HG03097 (cell line): Measurements from ENCODE around the gene ULBP2.

ENCODE experiments used
- ATAC-seq: cut with Tn5 transposase; IDR thresholded peaks from one replicate; pipeline ENCODE4 v1.9.1; 2021; ENCODE audit not compliant: unreplicated experiment, low FRiP score

ULBP2 gene

DNA sequence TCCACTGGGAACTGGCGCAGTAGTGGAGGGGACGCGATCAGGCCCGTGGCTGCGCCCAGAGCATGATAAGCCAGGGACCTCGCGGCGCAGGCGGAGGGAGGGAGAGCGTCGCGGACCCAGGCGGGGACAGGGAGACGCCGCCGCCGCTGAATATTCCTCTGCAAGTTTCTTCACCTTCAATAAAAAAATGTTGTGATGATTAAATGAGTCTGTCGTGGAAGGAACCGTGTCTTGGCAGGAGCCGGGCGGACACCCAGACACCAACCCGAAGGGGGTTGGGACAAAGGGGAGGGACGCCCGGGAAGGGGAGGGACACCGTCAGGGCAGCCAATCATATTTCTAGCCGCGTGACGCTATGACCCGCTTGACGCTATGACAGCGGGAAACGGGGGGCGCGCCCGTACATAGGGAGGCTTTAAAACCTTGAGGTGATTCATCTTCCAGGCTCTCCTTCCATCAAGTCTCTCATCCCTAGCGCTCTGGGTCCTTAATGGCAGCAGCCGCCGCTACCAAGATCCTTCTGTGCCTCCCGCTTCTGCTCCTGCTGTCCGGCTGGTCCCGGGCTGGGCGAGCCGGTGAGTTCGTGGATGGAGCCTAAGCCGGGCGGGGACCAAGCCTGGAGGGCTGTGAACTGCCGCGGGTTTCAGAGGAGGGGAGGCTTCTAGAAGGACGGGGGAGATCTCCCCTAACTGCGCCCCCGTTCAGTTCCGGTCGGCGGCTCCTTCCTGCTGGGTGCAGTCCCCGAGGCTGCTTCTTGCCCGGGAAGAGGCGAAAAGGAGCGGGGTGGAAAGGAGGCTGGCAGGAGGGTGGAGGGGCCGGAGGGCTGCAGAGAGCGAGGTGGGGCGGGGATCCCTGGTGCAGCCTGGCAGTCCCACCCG, at the start of gene ULBP2:
Gene ULBP2 (plus strand): TSS at position 432 of the 878 bp plus-strand sequence. CDS start 59 bp downstream, at position 491.
- ATAC-seq: no peak

DNA sequence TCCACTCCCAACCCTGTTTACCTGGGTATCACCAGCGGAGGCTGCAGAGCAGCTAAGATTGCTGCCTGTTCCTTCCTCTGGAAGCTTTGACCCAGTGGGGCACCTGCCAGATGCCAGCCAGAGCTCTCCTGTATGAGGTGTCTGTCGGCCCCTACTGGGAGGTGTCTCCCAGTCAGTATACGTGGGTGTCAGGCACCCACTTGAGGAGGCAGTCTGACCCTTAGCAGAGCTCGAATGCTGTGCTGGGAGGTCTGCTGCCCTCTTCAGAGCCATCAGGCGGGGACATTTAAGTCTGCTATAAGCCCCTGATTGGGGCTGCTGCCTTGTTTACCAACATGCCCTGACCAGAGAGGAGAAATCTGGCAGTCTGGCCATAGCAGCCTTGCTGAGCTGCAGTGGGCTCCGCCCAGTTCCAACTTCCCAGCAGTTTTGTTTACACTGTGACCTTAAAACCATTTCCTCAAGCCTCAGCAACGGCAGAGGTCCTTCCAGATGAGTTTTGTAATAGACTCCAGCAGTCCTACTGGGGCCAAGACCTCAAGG, 46.7 kb upstream of the ULBP2 start:
- ATAC-seq: no peak

- no peak for ATAC-seq
Observed at GRCh38 chr6:149895833-149896271, 46.0 kb upstream of the ULBP2 start.

DNA sequence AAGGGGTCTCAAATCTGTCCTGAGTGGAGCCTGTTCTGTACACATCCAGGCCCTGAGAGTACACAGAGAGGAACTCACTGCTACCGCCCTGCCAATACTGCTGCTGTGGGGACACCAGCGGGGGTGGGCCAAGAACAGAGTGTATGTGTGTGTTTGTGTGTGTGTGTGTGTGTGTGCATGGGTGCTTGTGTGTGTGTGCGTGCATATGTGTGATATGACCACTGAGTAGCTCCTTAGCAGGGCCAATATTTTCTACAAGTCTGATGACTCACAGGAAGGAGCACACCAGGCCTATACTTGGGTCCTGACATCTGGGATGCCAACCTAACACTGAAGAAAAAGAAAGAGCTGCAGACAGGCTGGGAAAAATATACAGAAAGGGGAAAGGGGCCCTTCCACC, 45.3 kb upstream of the ULBP2 start:
- ATAC-seq: no peak

DNA sequence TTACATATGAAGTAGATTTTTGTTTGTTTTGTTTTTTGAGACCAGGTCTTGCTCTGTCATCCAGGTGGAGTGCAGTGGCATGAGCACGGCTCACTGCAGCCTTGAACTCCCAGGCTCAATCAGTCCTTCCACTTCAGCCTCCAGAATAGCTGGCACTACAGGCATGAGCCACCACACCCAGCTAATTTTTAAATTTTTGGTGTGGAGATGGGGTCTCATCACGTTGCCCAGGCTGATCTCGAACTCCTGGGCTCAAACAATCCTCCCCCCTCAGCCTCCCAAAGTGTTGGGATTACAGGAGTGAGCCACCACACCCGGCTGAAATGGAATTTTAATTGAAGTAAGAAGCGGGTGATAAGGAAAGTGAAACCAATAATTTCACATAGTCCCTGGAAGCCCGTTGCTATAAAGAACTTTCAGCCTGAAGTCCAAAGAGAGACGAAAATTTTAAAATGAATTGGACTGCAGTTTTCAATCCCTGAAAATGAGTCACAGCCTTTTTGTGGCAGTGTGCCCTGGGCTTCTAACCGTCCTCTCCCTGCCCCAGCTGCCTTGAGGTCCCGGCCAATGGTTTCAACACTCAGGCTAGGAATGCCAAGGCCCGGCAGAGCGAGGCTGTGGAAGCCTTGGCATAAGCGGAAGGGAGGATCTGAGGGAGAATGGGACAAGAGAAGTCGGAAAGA, 44.7 kb upstream of the ULBP2 start:
- ATAC-seq: no peak

DNA sequence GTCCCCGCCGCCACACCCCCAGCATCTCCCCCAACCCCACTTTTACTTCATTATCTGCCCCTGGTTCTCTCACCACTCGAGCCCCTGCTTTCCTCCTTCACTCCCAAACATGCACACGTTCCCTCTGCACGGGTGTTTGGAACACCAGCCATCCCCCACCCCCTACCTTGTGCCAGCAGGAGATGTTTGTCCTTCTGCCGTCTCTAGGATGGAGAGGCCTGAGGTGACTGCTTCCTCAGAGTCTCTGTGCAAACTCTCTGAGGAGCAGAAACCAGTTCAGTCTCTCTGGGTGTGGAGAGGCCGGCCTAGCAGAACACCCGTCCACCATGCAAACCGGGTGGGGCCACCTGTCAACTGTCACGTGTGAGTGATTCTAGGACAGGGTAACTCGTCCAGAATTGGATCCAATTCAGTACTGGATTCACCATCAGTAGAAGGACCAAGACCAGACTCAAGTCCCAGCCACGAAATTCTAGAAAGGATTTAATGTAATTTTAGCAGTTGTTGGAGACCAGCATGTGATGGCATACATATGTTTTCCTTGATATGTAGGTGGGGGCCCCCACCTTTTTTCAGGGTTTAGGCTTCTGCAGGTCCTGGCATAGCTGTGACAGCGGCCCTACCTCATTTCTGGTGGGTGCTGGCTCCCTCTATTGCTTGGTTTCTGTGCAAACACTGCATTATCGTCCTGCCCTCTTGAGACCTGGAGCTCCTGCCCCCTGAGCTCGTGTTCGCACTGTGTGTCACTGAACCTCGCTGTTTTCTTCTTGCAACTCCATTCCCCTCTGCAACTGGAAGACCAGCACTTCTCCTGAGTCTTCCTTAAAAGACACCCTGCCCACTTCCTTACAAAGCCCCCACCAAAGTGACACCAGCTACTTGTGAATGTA, 43.7 kb upstream of the ULBP2 start, which contains the start of gene RAET1E:
Gene RAET1E (minus strand): TSS at position 259 of the 890 bp plus-strand sequence. CDS start 7,212 bp downstream, outside the sequence.
- ATAC-seq: no peak

DNA sequence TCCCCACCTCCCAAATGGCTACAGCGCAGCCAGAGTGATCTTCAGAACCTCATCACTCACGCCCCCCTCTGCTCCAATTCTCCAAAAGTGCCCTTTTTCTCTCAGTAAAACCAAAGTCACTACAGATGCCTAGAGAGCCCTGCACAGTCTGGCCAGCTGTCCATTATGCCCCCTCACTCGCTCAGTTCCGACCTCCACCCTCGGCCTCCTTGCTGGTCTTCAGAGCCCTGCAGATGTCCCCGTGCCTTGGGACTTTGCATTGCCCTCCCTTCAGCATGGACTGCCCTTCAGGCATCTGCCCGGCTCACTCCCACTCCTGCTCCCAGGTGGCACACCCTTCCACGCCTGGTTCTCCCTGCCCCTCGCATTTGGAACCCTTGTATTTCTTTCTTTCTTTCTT, 42.8 kb upstream of the ULBP2 start:
- no peak for ATAC-seq

- no peak for ATAC-seq
Observed at GRCh38 chr6:149899486-149899885, 42.3 kb upstream of the ULBP2 start.

DNA sequence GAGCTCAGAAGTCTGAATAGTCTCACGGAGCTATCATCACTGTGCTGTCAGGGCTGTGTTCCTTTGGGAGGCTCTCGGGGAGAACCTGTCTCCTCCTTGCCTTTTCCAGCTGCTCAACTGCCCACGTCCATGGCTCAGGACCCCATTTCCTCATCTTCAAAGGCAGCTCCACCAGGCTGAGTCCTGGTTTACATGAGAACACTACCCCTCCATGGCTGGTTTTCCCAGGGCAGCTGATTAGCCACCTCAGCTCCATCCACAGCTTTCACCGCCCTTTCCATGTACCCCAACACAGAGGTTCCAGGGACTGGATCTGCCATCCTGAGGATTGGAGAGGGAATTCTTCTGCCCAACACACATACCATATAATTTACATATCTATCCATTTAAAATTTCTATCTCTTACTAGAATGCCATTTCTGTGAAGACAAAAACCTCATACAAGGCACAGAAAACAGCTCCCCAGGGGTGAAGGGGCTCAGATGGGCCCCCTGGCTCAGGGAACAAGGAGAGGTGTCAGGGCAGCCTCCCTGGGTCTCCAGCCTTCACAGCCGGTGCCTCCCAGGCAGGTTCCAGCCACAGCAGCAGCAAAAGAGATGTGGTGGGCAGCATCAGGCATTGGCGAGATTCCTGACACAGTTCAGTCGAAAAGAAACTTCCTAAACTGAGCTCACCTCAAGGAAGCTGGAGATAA, 41.7 kb upstream of the ULBP2 start:
- no peak for ATAC-seq

DNA sequence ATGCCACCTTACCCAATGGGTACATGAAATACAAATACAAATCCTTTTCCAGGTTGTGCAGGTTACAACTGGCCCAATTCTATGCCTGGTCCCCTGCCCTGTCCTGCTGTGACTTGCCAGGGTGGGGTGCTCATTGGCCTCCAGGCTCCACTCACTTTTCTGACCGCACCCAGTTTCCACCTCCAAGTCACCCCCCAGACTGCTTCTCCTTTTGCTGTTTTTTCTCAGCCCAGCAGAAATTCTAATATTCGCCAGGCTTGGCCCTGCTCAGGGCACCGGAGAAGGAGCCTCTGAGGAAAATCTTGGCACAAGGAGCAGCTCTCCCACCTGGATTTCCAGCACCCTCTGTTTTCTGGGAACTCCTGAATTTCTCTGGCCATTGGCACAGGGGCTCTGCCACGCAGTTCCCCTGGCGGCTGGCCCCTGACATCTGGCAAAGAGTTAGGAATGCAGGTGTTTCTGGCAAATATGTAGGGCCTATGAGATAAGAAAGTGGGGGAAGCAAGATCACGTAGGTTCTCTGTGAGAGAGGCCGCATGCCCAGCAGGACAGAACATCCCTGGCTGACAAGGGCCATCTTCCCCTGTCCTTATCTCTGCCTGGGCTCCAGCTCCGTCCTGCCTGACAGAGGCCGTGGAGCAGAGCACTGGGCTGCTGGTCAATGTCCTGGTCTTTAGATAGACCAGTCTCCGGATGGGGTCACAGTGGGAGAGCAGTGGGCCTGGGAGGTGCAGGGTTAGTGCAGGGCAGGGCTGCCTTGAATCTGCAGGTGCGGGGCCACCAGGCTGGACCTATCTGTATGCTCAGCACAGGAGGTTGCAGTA, 41.0 kb upstream of the ULBP2 start:
- no peak for ATAC-seq

- no peak for ATAC-seq
Observed at GRCh38 chr6:149901444-149902140, 40.2 kb upstream of the ULBP2 start.

DNA sequence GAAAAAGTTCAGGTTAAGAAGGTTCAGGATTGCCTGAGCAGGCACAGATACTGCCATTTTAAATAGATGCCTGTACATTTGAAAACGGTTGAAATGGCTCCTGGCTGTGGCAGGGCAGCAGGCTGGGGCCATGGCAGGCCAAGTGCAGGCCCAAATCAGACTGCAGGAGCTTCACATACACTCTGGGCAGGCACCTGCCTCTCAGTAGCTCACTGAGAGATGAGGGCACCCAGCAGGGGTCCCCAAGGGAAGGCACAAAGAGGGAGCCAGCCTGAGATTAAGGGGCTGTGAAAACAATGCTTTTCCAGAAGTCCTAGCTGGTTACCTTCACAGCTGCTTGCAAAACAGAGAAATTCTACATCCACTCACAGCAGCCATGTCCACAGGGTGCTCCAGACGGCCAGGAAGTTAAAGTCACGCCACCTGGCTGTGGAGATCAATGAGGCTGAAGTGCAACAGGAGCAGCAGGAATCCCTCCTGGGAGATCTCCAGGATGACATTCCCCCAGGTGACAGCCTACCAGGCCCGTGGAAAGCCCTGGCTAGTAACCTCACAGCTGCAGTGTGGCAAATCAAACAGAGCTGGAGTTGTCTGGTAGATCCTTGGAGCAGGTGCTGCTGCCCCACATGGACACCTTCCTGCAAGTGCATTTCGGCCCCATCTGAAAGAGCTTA, 37.7 kb upstream of the ULBP2 start:
- no peak for ATAC-seq

GRCh38 chr6:149904661-149905370, 37.0 kb upstream of the ULBP2 start:
- ATAC-seq: no peak

- no peak for ATAC-seq
Observed at GRCh38 chr6:149905371-149905910, 36.4 kb upstream of the ULBP2 start.

DNA sequence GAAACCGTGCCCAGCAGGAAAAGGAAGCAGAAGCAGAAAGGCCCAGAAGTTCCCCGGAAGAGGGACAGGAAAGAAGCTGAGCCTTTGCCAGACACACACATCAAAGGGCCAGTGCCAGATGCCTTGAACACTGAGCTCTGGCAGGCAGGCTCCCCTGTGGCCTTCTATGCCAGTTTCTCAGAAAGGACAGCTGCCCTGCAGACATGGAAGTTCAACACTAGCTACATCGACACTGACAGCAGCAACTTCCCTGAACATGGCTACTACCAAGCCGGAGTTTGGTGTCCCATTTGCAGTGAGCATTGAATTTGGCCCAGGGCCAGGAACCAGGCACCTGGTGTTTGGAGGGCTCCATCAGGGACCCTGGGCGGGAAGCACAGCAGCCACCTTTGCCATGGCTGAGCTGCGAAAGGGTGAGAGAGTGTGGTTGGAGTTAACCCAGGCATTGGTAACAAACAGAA, 35.9 kb upstream of the ULBP2 start:
- ATAC-seq: no peak

GRCh38 chr6:149906405-149906804, 35.4 kb upstream of the ULBP2 start:
- ATAC-seq: no peak

DNA sequence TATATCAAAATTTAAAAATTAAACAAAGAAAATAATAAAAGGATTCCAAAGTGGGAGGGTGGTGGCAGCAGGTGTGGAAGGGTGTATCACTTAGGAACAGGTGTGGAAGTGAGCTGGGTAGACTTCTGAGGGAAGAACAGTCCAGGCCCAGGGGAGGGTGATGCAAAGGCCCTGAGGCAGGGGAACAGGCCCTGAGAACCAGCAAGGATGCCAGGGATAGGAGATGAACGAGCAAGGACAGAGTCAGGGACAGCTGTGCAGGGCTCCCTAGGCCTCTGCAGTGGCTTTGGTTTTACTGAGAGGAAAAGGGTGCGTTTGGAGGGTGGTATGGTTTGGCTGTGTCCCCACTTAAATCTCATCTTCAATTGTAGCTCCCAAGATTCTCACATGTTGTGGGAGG, 34.5 kb upstream of the ULBP2 start:
- no peak for ATAC-seq
